Lower leg skin (tissue), 3 donors: ENCODE results near the gene PPIB.

Experiments used
- CTCF ChIP-seq, 3 donors: fragments of 450-650 bp; IDR thresholded peaks; one replicate each; pipeline ENCODE4 v1.5.1; 2016; ENCODE audit warnings: antibody characterized with exemption in 3 of 3, mild to moderate bottlenecking in 3 of 3, moderate library complexity in 2 of 3
- POLR2A ChIP-seq, 2 donors: fragments of 450-650 bp; IDR thresholded peaks; one replicate each; pipeline ENCODE4 v1.6.1; 2016 to 2017; ENCODE audit warnings: antibody characterized with exemption in 2 of 2, mild to moderate bottlenecking in 1 of 2, moderate library complexity in 1 of 2

GRCh38 chr15:64134345-64134829, 28.4 kb downstream of the PPIB start:
- TF ChIP-seq POLR2A (IDR thresholded peaks at IDR 0.05) (no peak), CTCF (IDR thresholded peaks at IDR 0.05) (no peak)
